ENCODE measurements around the gene DIO3. TPM values are rescaled to one million over a fixed set of nuclear protein-coding genes. Genes with fewer than 3 reads are reported as not detected.

Gene DIO3
- total and polyA plus RNA-seq, 2 of the 4 experiments (the other 2 are of a cell fraction), result not detected

DNA sequence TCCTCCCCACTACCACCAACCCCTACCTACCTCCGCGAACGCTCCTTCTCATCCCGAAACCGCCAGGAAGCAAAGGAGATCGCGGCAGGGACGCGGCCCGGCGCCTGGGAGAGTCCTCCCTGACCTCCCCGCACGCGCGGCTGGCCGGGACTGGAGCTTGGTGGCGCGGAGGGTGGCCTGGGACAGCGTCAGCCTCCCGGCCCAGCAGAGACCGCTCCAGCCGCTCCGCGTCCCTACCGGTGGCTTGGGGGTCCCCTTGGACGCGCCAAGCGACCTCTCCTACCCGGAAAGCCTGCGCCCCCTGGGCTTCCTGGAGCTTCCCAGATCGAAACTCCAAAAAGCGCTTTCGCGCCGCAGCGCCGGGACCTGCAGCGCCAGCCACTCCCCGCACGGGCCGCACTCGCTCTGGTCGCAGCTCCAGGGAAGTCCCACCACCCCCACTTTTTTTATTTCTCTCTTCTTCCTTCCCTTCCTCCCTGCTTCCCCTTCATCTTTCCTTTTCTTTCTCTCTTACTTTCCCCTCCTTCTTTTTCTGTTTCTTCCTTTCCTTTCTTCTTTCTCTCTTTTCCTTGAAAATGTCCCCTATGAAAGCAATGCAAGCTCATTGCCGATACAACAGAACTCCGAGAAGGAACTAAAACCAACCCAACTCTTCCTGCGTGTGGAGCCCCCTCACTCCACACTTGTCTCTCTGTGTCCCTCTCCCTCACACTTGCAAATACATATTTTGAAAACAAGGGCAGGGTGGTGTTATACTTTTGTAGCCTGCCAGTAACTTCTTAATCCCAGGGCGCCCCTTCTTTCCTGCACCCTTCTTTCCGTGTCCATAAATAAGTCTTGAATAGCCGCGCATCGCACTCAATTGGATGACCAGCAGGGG is 3.8 kb downstream of the DIO3 start:
- Histone ChIP-seq H3K14ac (replicated peaks; ENCODE audit: low read depth, low read length) (no peak overlapping the region), H3K9me3 (ENCODE audit: control insufficient read depth, insufficient read depth, low read length) (peaks cover 12% of the 10 kb centered on the region; the same call in 1 of the 2 replicates), H3K79me1 (ENCODE audit: low read depth in 1 of 2, low read length in 2 of 2) (no peaks in the 10 kb centered on the region), H2BK15ac (ENCODE audit: low read depth, low read length) (no peak overlapping the region), H3K4ac (ENCODE audit: low read depth, low read length) (no peak overlapping the region), H2AK5ac (ENCODE audit: low read depth, low read length) (no peak overlapping the region), H4K91ac (ENCODE audit: insufficient read depth, low read depth, low read length) (no peak overlapping the region), H3K9me1 (ENCODE audit: insufficient read depth, low read length) (no peaks in the 10 kb centered on the region), H2BK5ac (ENCODE audit: low read depth, low read length, poor library complexity, severe bottlenecking) (no peak overlapping the region), H2BK120ac (ENCODE audit: low read depth, low read length) (no peak overlapping the region), H3K9ac (ENCODE audit: low read depth, low read length) (no peak overlapping the region), H3K4me2 (ENCODE audit: low read depth, low read length) (no peak overlapping the region), H3K36me3 (ENCODE audit: control insufficient read depth, insufficient read depth, low read length) (no peaks in the 10 kb centered on the region), H3K4me1 (ENCODE audit: control insufficient read depth, insufficient read depth, low read length) (no peaks in the 10 kb centered on the region), H2BK20ac (ENCODE audit: low read depth, low read length) (no peak overlapping the region), H3K56ac (ENCODE audit: extremely low read depth, insufficient read depth, low read length) (no peak overlapping the region), H3K23ac (ENCODE audit: low read depth, low read length) (no peak overlapping the region), H3K4me3 (ENCODE audit: insufficient read depth, low read depth, low read length) (no peak overlapping the region), H2AK9ac (replicated peaks; ENCODE audit: low read depth, low read length, poor library complexity) (no peak overlapping the region), H4K20me1 (ENCODE audit: insufficient read depth, low read length) (no peaks in the 10 kb centered on the region), H2AFZ (replicated peaks; ENCODE audit: low read length, poor library complexity) (peak overlapping the region; percentile 5), H3K27me3 (ENCODE audit: control insufficient read depth, insufficient read depth, low read length) (peaks cover 62% of the 10 kb centered on the region), H3K18ac (ENCODE audit: low read depth, low read length) (no peak overlapping the region), H4K8ac (ENCODE audit: low read depth in 2 of 2, low read length in 2 of 2) (no peak overlapping the region), H3K27ac (ENCODE audit: insufficient read depth, low read length) (no peak overlapping the region), H4K5ac (ENCODE audit: low read depth, low read length) (no peak overlapping the region)
- ATAC-seq (ENCODE audit: low read depth) (no peak), DNase-seq (no peak)
- no TSS peak for BruUV-seq (replicated peaks)
- ChIA-PET POLR2A (ENCODE audit: unreplicated experiment) (no interaction called here), CTCF (no interaction called here)
- in situ Hi-C loops (cut with MboI; ENCODE audit: low sequenced_read_pairs) (no loop called here), intact Hi-C loops (cut with micrococcal nuclease) (no loop called here), dilution Hi-C loops (cut with HindIII; ENCODE audit: low sequenced_read_pairs, unreplicated experiment) (no loop called here)
- 1% methylated on average over 38 of the region's 51 CpGs; no CpG with 5 or more reads in 1 of the 2 experiments for WGBS, 2 experiments (ENCODE audit: extremely low coverage in 2 of 2, insufficient read length in 1 of 2)
- TF ChIP-seq MAFK (IDR thresholded peaks at IDR 0.05; ENCODE audit: low read depth, low read length) (no peak), POLR2A (IDR thresholded peaks at IDR 0.05; ENCODE audit: low read depth, low read length) (no peak), NFE2L2 (IDR thresholded peaks at IDR 0.05; ENCODE audit: low read depth, low read length) (no peak), RAD21 (IDR thresholded peaks at IDR 0.05; ENCODE audit: low read length) (no peak), USF2 (IDR thresholded peaks at IDR 0.05; ENCODE audit: low read depth, low read length) (no peak), FOS (IDR thresholded peaks at IDR 0.05; ENCODE audit: low read depth, low read length) (no peak), CHD1 (IDR thresholded peaks at IDR 0.05; ENCODE audit: low read depth, low read length) (no peak), CEBPB (IDR thresholded peaks at IDR 0.05; ENCODE audit: low read depth, low read length) (no peak), RFX5 (IDR thresholded peaks at IDR 0.05; ENCODE audit: low read depth, low read length) (no peak), SMC3 (IDR thresholded peaks at IDR 0.05; ENCODE audit: low read depth, low read length) (no peak), BHLHE40 (IDR thresholded peaks at IDR 0.05; ENCODE audit: low read depth, low read length) (no peak), MXI1 (IDR thresholded peaks at IDR 0.05; ENCODE audit: borderline replicate concordance, low read depth, low read length) (no peak), RCOR1 (IDR thresholded peaks at IDR 0.05; ENCODE audit: insufficient replicate concordance, low read length) (no peak), CTCF (conservative IDR thresholded peaks at IDR 0.05; ENCODE audit: low read depth, low read length) (no peak)
- TF ChIP-seq, protein P1, sequence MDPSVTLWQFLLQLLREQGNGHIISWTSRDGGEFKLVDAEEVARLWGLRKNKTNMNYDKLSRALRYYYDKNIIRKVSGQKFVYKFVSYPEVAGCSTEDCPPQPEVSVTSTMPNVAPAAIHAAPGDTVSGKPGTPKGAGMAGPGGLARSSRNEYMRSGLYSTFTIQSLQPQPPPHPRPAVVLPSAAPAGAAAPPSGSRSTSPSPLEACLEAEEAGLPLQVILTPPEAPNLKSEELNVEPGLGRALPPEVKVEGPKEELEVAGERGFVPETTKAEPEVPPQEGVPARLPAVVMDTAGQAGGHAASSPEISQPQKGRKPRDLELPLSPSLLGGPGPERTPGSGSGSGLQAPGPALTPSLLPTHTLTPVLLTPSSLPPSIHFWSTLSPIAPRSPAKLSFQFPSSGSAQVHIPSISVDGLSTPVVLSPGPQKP (IDR thresholded peaks at IDR 0.05; ENCODE audit: borderline replicate concordance, low read depth, low read length), result no peak

Data from IMR-90 (cell line).